GM19372 (cell line): ENCODE results near the gene IDH2.

Source experiments
- ATAC-seq: cut with Tn5 transposase; IDR thresholded peaks from one replicate; pipeline ENCODE4 v1.9.1; 2021; ENCODE audit warnings: mild to moderate bottlenecking, low read depth, moderate library complexity; ENCODE audit not compliant: unreplicated experiment

Gene IDH2

GRCh38 chr15:90047956-90048575, 54.2 kb downstream of the IDH2 start:
- ATAC-seq: no peak

GRCh38 chr15:90046911-90047392, 55.3 kb downstream of the IDH2 start:
- no peak for ATAC-seq

GRCh38 chr15:90046289-90046688, 56.0 kb downstream of the IDH2 start:
- ATAC-seq: no peak

- ATAC-seq: no peak
Observed at GRCh38 chr15:90044916-90045371, 57.3 kb downstream of the IDH2 start.

GRCh38 chr15:90044191-90044590, 58.1 kb downstream of the IDH2 start:
- ATAC-seq: no peak

- ATAC-seq: no peak
Observed at GRCh38 chr15:90043530-90044010, 58.7 kb downstream of the IDH2 start.

GRCh38 chr15:90042766-90043529, 59.3 kb downstream of the IDH2 start:
- no peak for ATAC-seq

GRCh38 chr15:90042356-90042755, 59.9 kb downstream of the IDH2 start:
- ATAC-seq: no peak

GRCh38 chr15:90040618-90041017, 61.6 kb downstream of the IDH2 start:
- ATAC-seq: no peak

- ATAC-seq: no peak
Observed at GRCh38 chr15:90039996-90040395, 62.3 kb downstream of the IDH2 start.

- no peak for ATAC-seq
Observed at GRCh38 chr15:90038632-90039095, 63.6 kb downstream of the IDH2 start.

- ATAC-seq: no peak
Observed at GRCh38 chr15:90037961-90038631, 64.2 kb downstream of the IDH2 start.

- ATAC-seq: no peak
Observed at GRCh38 chr15:90037511-90037860, 64.8 kb downstream of the IDH2 start.

- ATAC-seq: no peak
Observed at GRCh38 chr15:90036806-90037510, 65.3 kb downstream of the IDH2 start.

- no peak for ATAC-seq
Observed at GRCh38 chr15:90036343-90036742, 65.9 kb downstream of the IDH2 start.

- ATAC-seq: no peak
Observed at GRCh38 chr15:90035840-90036230, 66.4 kb downstream of the IDH2 start.

- no peak for ATAC-seq
Observed at GRCh38 chr15:90035095-90035839, 67.0 kb downstream of the IDH2 start.

- ATAC-seq: no peak
Observed at GRCh38 chr15:90033448-90033847, 68.8 kb downstream of the IDH2 start.
